ENCODE measurements around the gene FEV. TPM values are rescaled to one million over a fixed set of nuclear protein-coding genes. Genes with fewer than 3 reads are reported as not detected.

FEV gene
- total RNA-seq, 4 donors from 2014 or later: not detected

DNA sequence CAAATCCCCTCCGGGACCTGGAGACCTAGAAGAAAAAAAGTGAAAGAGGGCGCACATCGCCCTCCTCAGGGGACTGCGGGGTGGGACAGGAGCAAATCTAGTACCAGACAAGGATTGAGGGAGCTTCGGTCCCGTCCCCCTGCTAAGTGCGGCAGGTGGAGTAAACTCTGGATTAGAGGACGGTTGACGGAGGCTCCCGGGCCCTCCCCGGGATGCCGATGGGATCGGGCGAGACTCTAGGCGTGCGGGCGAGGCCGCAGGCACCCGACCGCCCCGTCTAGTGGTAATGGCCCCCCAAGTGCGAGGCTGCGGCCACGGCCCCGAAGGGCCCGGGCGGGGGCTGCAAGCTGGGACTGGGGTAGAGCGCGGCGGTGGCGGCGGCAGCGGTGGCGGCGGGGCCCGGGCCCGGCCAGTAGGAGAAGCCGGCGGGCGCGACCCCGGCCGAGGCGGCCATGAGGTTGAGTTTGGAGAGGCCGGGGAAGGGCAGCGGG lies 3.5 kb downstream of the FEV start:
- intact Hi-C loops (cut with DNase I; ENCODE audit: low total_unique reads): no loop called here
- TF ChIP-seq, protein P1, sequence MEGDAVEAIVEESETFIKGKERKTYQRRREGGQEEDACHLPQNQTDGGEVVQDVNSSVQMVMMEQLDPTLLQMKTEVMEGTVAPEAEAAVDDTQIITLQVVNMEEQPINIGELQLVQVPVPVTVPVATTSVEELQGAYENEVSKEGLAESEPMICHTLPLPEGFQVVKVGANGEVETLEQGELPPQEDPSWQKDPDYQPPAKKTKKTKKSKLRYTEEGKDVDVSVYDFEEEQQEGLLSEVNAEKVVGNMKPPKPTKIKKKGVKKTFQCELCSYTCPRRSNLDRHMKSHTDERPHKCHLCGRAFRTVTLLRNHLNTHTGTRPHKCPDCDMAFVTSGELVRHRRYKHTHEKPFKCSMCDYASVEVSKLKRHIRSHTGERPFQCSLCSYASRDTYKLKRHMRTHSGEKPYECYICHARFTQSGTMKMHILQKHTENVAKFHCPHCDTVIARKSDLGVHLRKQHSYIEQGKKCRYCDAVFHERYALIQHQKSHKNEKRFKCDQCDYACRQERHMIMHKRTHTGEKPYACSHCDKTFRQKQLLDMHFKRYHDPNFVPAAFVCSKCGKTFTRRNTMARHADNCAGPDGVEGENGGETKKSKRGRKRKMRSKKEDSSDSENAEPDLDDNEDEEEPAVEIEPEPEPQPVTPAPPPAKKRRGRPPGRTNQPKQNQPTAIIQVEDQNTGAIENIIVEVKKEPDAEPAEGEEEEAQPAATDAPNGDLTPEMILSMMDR (IDR thresholded peaks at IDR 0.05): no peak
- TF ChIP-seq POLR2A (IDR thresholded peaks at IDR 0.05): no peak
- no peak overlapping the region for H3K4me3 ChIP-seq (ENCODE audit: low read depth, poor library complexity, severe bottlenecking)
- WGBS, 2 donors: 4% methylated on average over 21 to 23 of the region's 46 CpGs
- no peak for DNase-seq (ENCODE audit: low spot score in 2 of 2)

- 5% methylated on average over 26 of the region's 26 CpGs for WGBS, 2 donors
- no peak for DNase-seq (ENCODE audit: low spot score in 2 of 2)
- intact Hi-C loops (cut with DNase I; ENCODE audit: low total_unique reads): no loop called here
- H3K4me3 ChIP-seq (ENCODE audit: low read depth, poor library complexity, severe bottlenecking): no peak overlapping the region
- TF ChIP-seq POLR2A (IDR thresholded peaks at IDR 0.05): no peak
- TF ChIP-seq, protein P1 (IDR thresholded peaks at IDR 0.05): no peak
Measured at GRCh38 chr2:218980735-218981389, 4.1 kb downstream of the FEV start.

GRCh38 chr2:218979846-218980734 lies 4.9 kb downstream of the FEV start:
- peak; percentile 46 to 95 for DNase-seq (ENCODE audit: low spot score in 2 of 2)
- intact Hi-C loops (cut with DNase I; ENCODE audit: low total_unique reads): no loop called here
- TF ChIP-seq POLR2A (IDR thresholded peaks at IDR 0.05): no peak
- TF ChIP-seq, protein P1 (IDR thresholded peaks at IDR 0.05): peak in 1 of 3 donors; percentile 67
- H3K4me3 ChIP-seq (ENCODE audit: low read depth, poor library complexity, severe bottlenecking): no peak overlapping the region
- 1 to 4% methylated on average over 31 to 32 of the region's 39 CpGs for WGBS, 2 donors

DNA sequence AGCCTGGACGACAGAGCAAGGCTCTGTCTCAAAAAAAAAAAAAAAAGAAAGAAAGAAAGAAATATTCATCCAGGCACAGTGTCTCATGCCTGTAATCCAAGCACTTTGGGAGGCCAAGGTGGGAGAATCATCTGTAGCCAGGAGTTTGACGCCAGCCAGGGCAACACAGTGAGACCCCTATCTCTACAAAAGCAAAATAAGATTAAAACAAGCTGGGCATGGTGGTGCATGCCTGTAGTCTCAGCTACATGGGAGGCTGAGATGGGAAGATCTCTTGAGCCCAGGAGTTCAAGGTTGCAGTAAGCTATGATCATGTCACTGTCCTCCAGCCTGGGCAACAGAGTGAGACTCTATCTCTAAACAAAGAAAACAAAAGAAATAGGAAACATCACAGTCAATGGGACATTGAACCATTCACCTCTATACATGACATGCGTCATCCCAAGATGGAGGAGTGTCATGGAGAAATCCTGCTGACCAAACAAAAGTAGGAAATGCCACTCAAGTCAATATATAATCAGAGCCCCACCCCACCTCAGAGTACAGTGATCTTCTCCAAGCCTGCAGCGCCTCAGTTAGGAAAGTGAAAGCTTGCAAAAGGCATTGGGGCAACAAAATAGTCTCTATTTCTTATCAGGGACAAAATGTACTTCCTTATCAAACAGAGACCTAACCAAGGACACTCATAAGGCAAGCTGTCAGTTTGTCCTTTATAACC lies 9.8 kb downstream of the FEV start:
- DNase-seq (ENCODE audit: low spot score in 2 of 2): no peak
- intact Hi-C loops (cut with DNase I; ENCODE audit: low total_unique reads): no loop called here
- WGBS, 2 donors: 66 to 67% methylated on average over 4 of the region's 4 CpGs
- no peak overlapping the region for H3K4me3 ChIP-seq (ENCODE audit: low read depth, poor library complexity, severe bottlenecking)
- TF ChIP-seq, protein P1 (IDR thresholded peaks at IDR 0.05): no peak
- TF ChIP-seq POLR2A (IDR thresholded peaks at IDR 0.05): no peak

GRCh38 chr2:218970894-218971293 lies 14.1 kb downstream of the FEV start:
- 0 to 31% methylated on average over 1 of the region's 1 CpG for WGBS, 2 donors
- no peak for TF ChIP-seq POLR2A (IDR thresholded peaks at IDR 0.05)
- TF ChIP-seq, protein P1 (IDR thresholded peaks at IDR 0.05): no peak
- intact Hi-C loops (cut with DNase I; ENCODE audit: low total_unique reads): no loop called here
- DNase-seq (ENCODE audit: low spot score in 2 of 2): no peak
- no peak overlapping the region for H3K4me3 ChIP-seq (ENCODE audit: low read depth, poor library complexity, severe bottlenecking)

Measured in lower leg skin (tissue), 4 donors.